HG02759 (cell line): ENCODE measurements around the gene BACH2.

Experiments
- ATAC-seq: cut with Tn5 transposase; IDR thresholded peaks from one replicate; pipeline ENCODE4 v1.9.1; 2021; ENCODE audit warnings: mild to moderate bottlenecking, moderate library complexity; ENCODE audit not compliant: unreplicated experiment

The BACH2 gene

GRCh38 chr6:90241229-90241880 is 55.3 kb downstream of the BACH2 start:
- ATAC-seq, result no peak

DNA sequence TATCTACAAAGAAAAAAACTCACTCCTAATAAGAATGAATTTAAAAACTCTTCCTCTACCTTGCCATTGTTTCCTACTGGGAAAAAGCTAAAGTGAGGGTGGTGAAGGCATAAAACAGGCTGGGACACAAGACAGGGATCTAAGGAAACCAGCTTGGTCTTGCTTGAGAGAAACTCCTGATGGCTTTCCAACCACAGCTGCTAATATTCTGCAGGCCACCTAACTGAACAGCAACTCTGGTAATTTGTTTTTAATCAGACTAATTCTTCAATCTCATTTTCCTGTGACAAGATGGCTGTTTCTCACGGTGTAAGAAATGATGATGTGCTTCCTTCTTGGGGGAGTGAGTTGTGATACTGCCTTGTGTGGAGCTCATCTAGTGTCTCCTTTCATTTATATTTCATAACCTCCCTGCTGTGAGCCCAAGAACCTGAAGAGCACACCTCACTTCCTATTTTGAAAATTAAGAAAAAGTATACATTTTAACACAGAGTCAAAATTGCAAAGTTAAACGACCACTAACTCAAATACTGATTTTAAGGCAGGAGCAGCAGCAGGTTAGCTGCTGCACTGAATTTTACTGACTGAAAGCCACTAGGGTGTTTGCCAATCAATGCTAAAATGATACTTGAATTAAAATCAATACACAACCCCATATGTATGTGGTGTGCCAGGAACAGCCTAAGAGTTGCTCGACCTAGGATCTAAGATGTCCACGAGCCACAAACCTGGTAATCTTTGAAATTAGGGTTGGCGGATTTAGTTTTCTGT is 58.0 kb downstream of the BACH2 start:
- ATAC-seq, result no peak

GRCh38 chr6:90237350-90237990 is 59.2 kb downstream of the BACH2 start:
- ATAC-seq, result no peak

- no peak for ATAC-seq
Measured at GRCh38 chr6:90233994-90234393, 62.6 kb downstream of the BACH2 start.

GRCh38 chr6:90233213-90233612 is 63.4 kb downstream of the BACH2 start:
- no peak for ATAC-seq

DNA sequence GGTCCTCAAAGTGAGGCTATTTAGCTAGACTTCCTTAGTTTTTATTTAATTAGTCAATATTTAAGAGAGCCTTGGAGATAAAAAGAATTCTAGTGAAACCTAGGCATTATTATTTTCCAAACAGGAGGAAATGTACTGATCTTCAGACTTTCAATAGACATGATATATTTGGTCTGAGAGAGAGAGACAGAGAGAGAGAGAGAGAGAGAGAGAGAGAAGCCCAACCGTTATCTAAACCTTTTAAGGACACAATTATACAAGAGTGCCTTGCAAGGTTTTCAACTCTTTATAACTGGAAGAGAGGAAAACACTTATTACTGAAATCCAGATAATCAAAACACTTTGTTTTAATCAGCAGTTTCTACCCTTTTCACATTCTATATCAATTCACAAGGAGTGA is 64.8 kb downstream of the BACH2 start:
- no peak for ATAC-seq

DNA sequence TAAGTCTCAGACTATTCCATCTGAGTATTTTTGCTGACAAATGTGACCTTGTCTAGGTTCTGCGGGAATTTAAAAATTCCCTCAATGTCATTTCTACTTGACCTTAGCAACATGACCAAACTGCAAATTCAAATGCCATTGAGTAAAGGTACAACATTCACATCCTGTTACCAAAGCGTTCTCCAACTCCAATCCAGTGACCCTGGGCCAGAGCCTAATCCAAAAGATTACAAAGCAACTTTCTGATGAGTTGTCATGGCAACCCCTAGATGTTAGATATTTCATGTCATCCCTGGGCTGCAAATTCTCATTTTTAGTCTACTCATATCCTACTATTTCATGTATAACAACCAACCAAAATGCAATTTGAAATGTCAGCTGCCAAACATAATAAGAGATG is 65.3 kb downstream of the BACH2 start:
- ATAC-seq, result no peak

- no peak for ATAC-seq
Measured at GRCh38 chr6:90230548-90231215, 66.0 kb downstream of the BACH2 start.

- ATAC-seq, result no peak
Measured at GRCh38 chr6:90229331-90230010, 67.2 kb downstream of the BACH2 start.

DNA sequence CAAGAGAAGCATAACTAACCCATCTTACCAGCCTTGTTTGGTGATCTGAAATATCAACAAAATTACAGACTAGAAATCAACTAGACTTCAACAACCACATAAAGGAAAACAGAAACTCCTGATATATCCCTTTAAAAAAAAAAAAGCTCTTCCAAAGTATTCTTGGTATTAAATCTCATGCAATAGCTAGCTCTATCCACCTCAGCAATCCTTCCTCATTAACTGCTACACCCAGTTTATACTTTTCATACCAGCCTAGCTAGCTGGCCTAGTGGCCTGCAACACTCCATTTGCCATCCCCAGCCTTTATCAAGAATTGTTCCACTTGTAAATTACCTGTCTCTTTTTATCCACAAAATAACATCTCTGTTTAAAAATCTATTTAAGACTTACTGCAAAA is 69.0 kb downstream of the BACH2 start:
- no peak for ATAC-seq

DNA sequence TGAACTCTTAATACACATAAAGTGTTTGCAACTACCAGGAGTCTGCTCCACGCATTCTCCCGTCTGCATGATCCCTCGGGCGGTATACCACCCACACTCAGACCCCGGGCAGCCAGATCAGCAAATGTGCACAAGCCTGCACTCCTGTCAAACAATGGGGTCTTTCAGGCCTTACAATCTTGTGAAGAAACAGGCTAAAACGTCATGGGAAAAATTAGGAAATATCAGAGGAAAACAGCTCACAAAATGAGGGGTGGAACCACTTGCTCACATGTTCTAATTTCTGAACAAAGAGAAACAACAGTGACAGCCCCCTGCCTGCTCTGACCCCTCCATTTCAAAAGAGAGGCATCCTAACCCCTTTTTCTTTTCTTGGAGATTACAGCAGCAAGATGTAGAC is 69.4 kb downstream of the BACH2 start:
- ATAC-seq, result no peak

DNA sequence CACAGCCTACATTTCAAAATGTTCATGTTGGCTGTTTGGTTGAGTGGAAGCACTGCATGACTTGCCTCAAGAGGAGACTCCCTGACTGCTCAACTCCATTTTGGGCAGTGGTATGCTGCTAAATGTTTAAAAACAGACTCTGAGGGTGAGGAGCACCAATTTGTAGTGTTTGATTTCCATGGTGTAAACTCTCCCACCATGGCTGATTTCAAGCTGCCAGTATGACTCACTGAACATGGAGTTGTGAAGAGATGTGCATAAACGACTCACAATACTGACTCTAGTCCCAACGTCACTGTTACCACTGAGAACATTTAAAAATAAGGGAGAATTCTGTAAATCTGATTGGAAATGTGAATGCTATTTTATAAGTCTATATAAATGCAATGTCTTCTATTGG is 70.4 kb downstream of the BACH2 start:
- no peak for ATAC-seq

GRCh38 chr6:90224196-90224595 is 72.4 kb downstream of the BACH2 start:
- ATAC-seq, result no peak

DNA sequence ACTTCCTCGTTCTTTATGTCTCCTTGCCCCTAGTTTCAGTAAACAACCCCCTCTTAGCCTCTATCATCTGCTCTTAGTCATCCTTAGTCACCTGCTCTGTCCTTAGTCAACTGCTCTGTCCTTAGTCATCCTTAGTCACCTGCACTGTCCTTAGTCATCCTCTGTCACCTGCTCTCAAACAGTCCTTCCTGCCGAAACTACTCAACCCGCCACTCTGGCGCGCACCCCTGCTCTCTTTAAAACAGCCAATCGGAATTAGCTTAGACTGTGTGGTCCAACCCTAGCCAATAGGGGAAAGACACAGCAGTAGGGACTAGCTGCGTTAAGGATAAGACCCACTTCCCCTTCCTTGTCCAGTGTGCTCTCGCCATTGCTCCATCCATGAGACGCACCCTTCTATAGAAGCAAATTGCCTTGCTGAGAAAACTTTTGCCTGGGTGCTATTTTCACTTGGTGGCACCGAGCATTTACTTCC is 73.9 kb downstream of the BACH2 start:
- no peak for ATAC-seq

DNA sequence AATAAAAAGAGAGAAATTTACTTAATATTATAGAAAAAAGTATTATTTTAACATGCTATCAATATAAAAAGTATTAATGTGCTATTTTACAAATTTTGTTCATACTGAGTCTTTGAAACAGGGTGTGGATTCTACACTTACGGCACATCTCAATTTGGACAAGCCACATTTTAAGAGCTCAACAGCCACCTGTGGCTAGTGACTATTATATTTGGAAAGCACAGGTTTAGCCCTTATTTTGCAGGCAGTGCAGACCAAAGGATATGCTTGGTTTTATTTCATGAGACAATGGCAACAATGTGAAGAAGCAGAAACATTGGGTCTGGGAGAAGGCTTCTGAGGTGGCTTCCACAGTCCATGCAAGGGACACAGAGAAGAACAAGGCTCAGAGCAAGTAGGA is 74.6 kb downstream of the BACH2 start:
- ATAC-seq, result no peak

DNA sequence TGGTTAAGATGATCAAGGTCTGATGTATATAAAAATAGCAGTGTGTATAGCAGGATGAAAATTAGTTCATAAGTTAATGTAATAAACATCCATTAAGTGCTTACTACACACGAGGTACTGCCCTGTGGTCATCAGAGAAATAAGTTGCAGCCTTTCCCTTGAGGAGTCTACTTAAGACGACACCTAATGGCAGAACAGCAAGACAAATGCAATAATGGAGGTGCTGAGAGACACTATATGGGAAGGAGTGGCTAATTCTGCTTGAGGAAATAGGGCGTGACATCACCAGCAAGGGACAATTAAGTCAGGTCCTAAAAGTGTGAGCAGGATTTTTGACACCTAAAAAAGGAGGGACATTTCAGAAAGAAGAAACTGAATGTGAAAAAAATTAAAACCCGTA is 75.2 kb downstream of the BACH2 start:
- ATAC-seq, result no peak

DNA sequence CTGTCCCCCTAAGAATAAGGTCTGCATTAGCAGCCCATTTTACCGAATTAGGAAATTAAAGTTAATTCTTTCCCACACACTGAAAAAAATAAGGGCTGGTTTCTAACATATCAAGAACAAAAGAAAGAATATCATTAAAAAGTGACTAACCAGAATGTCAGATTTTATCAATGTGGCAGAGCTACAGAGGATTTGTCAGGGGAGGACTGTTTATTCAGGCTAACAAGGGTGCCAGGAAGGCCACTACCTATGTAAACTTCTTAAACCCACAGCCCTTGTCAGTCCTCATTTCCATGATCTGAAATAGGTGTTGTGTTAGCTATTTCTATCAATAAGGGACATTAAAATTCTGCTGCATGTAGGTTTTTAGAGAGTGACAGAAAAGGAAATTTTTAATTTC is 76.4 kb downstream of the BACH2 start:
- no peak for ATAC-seq

- ATAC-seq, result no peak
Measured at GRCh38 chr6:90219209-90219985, 77.2 kb downstream of the BACH2 start.

GRCh38 chr6:90218959-90219208 is 77.8 kb downstream of the BACH2 start:
- ATAC-seq, result no peak

GRCh38 chr6:90217506-90218127 is 79.0 kb downstream of the BACH2 start:
- ATAC-seq, result no peak
